ENCODE results near the gene PLCL1. TPM values are rescaled to one million over a fixed set of nuclear protein-coding genes. Genes with fewer than 3 reads are reported as not detected.

The PLCL1 gene
- total RNA-seq, 1 donor from 2014 or later, result 0.04 TPM

DNA sequence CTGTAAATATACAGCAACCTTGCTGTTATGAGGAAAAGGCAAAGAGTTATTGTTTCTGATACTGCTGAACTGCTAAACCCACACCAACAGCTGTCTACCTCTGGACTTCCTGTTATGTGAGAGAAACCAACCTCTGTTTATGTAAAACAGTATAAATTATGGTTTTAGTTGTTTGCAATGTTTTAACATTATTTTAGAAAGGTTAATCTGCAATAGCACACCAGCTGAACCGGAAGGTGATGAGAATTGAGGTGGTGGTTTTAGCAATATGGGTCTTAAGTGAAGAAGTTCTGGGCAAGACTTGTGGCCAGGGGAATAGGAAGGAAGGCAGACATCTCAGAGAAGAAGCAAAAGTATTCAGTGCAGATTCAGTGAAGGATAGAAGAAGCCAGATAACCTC is 237.8 kb downstream of the PLCL1 start:
- ATAC-seq (ENCODE audit: low read depth) (no peak), DNase-seq (no peak)
- intact Hi-C loops (cut with micrococcal nuclease), result no loop called here
- H3K36me3 Mint-ChIP-seq (ENCODE audit: low read depth), result no peaks in the 10 kb centered on the region
- TF ChIP-seq, protein P1, sequence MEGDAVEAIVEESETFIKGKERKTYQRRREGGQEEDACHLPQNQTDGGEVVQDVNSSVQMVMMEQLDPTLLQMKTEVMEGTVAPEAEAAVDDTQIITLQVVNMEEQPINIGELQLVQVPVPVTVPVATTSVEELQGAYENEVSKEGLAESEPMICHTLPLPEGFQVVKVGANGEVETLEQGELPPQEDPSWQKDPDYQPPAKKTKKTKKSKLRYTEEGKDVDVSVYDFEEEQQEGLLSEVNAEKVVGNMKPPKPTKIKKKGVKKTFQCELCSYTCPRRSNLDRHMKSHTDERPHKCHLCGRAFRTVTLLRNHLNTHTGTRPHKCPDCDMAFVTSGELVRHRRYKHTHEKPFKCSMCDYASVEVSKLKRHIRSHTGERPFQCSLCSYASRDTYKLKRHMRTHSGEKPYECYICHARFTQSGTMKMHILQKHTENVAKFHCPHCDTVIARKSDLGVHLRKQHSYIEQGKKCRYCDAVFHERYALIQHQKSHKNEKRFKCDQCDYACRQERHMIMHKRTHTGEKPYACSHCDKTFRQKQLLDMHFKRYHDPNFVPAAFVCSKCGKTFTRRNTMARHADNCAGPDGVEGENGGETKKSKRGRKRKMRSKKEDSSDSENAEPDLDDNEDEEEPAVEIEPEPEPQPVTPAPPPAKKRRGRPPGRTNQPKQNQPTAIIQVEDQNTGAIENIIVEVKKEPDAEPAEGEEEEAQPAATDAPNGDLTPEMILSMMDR (IDR thresholded peaks at IDR 0.05), result no peak
- H3K27me3 Mint-ChIP-seq, result peaks cover 3% of the 10 kb centered on the region
- ChIA-PET CTCF (no interaction called here), POLR2A (no interaction called here)
- H3K9me3 Mint-ChIP-seq, result peaks cover 2% of the 10 kb centered on the region
- no peak overlapping the region for H3K27ac Mint-ChIP-seq
- H3K4me1 Mint-ChIP-seq, result no peaks in the 10 kb centered on the region
- H3K4me3 Mint-ChIP-seq, result no peak overlapping the region

DNA sequence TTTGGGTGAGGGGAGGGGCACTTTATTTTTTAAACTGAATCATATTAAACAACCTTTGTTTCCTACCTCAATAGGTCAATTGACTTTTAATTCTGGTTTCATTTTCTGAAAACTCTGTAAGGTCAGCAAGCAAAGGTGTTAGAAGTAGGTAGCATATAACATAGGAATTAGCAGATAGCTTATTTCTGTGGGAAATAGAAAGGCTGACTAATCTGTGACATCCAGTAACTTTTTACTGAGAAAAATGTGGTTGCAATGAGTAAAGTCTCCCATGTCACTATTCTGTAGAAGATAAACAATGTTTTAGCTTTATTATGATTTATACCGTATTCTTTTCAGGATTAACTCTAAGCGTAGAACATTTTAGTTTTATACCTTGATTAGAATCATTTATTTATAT is 240.4 kb downstream of the PLCL1 start:
- no peaks in the 10 kb centered on the region for H3K4me1 Mint-ChIP-seq
- ChIA-PET POLR2A (no interaction called here), CTCF (no interaction called here)
- TF ChIP-seq, protein P1 (IDR thresholded peaks at IDR 0.05), result no peak
- peaks cover 2% of the 10 kb centered on the region for H3K9me3 Mint-ChIP-seq
- DNase-seq (no peak), ATAC-seq (ENCODE audit: low read depth) (no peak)
- H3K36me3 Mint-ChIP-seq (ENCODE audit: low read depth), result no peaks in the 10 kb centered on the region
- H3K27me3 Mint-ChIP-seq, result peaks cover 3% of the 10 kb centered on the region
- no peak overlapping the region for H3K27ac Mint-ChIP-seq
- no peak overlapping the region for H3K4me3 Mint-ChIP-seq
- intact Hi-C loops (cut with micrococcal nuclease), result no loop called here

DNA sequence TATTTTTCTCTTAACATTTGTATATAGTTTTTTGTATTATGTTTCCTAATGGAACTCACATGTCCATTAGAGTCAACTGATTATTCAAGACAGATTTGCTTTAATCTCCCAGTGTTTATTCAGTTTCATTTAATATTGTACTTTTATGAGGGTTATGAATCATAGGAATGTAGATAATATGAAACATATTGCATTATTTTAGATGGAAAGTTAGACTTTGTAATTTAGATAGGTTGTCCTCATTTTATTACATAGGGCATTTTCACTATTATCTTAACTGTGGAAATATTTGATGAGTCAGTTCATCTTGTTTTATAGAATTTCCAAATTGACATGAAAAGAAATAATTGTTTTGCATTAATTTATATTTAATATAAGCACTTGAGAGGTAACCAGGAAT is 240.8 kb downstream of the PLCL1 start:
- Mint-ChIP-seq H3K27ac (no peak overlapping the region), H3K4me1 (no peaks in the 10 kb centered on the region), H3K36me3 (ENCODE audit: low read depth) (no peaks in the 10 kb centered on the region), H3K9me3 (peaks cover under 1% of the 10 kb centered on the region), H3K4me3 (no peak overlapping the region), H3K27me3 (peaks cover 3% of the 10 kb centered on the region)
- ATAC-seq (ENCODE audit: low read depth), result no peak
- POLR2A ChIA-PET, result no interaction called here
- DNase-seq, result no peak
- TF ChIP-seq, protein P1 (IDR thresholded peaks at IDR 0.05), result no peak
- intact Hi-C loops (cut with micrococcal nuclease), result no loop called here
- CTCF ChIA-PET, result no interaction called here

DNA sequence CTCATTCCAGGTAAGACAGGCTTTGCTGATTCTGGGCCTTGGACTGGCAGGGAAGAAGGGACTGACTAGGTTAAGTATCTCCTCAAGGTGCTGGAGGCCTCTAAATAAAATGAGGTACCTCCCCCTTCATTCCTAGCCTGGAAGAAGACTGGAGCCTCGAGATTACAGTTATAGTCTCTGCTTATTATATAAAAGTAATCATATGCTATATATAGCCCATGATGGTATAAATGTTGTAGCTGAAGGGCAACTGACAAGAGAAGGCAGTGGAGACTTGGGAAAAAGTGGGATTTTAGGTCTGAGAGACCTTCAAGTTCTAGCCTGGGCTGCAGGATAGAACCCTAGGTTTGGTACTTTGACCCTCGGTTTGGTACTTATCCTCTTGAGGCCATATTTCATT is 248.3 kb downstream of the PLCL1 start:
- intact Hi-C loops (cut with micrococcal nuclease), result no loop called here
- Mint-ChIP-seq H3K4me1 (no peaks in the 10 kb centered on the region), H3K27ac (no peak overlapping the region), H3K4me3 (no peak overlapping the region), H3K27me3 (no peaks in the 10 kb centered on the region), H3K36me3 (ENCODE audit: low read depth) (no peaks in the 10 kb centered on the region), H3K9me3 (no peaks in the 10 kb centered on the region)
- no peak for ATAC-seq (ENCODE audit: low read depth)
- TF ChIP-seq, protein P1 (IDR thresholded peaks at IDR 0.05), result no peak
- no peak for DNase-seq
- CTCF ChIA-PET, result no interaction called here
- POLR2A ChIA-PET, result no interaction called here

DNA sequence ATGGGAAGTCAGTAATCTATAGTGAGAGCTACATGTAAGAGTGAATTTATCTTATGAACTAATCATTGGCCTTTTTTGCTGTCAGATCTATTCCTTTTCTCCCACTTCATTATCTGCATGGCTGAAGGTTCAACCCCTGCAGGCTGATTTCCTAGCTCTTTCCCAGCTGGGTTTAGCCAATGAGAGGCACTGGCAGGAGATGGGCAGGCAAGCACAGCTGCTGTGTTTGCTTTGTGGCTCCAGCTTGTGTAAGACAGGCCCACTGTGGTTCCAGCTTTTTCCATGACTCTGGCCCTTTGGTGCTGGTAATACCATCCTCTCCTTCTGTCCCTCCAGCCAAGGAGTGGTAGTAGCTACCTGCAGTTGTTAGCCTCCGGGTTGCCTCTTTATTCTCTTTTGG is 248.8 kb downstream of the PLCL1 start:
- Mint-ChIP-seq H3K36me3 (ENCODE audit: low read depth) (no peaks in the 10 kb centered on the region), H3K4me3 (no peak overlapping the region), H3K27ac (no peak overlapping the region), H3K27me3 (no peaks in the 10 kb centered on the region), H3K9me3 (no peaks in the 10 kb centered on the region), H3K4me1 (no peaks in the 10 kb centered on the region)
- TF ChIP-seq, protein P1 (IDR thresholded peaks at IDR 0.05), result no peak
- CTCF ChIA-PET, result no interaction called here
- intact Hi-C loops (cut with micrococcal nuclease), result no loop called here
- POLR2A ChIA-PET, result no interaction called here
- no peak for DNase-seq
- ATAC-seq (ENCODE audit: low read depth), result no peak

Measured in activated B cell treated with CpG ODN at 0.5 μM for 24 hours (primary cell).